Muscle layer of colon (tissue), 2 donors: ENCODE measurements around the gene COQ8B.
"Not testable (repeated sequence)": the region's sequence is repeated elsewhere in the genome, so short reads cannot be mapped to it uniquely, and the experiment has no call there.

Source experiments
- H3K27ac ChIP-seq: one replicate; pipeline ENCODE4 v1.7.0; 2013; ENCODE audit warnings: low read depth, mild to moderate bottlenecking, low read length, moderate library complexity
- H3K27me3 ChIP-seq, 2 donors: one replicate each; pipeline ENCODE4 v1.7.0; 2013; ENCODE audit warnings: low read length in 2 of 2, mild to moderate bottlenecking in 2 of 2; ENCODE audit not compliant: insufficient read depth in 2 of 2, control insufficient read depth in 1 of 2
- H3K36me3 ChIP-seq: one replicate; pipeline ENCODE4 v1.7.0; 2013; ENCODE audit warnings: mild to moderate bottlenecking, low read length; ENCODE audit not compliant: insufficient read depth
- H3K4me1 ChIP-seq: one replicate; pipeline ENCODE4 v1.7.0; 2013; ENCODE audit warnings: mild to moderate bottlenecking, low read length; ENCODE audit not compliant: insufficient read depth
- H3K4me3 ChIP-seq, 2 donors: one replicate each; pipeline ENCODE4 v1.7.0; 2013; ENCODE audit warnings: low read length in 2 of 2, low read depth in 1 of 2, mild to moderate bottlenecking in 1 of 2, moderate library complexity in 1 of 2
- H3K9ac ChIP-seq: one replicate; pipeline ENCODE4 v1.7.0; 2013; ENCODE audit warnings: low read length
- H3K9me3 ChIP-seq: one replicate; pipeline ENCODE4 v1.7.0; 2013; ENCODE audit warnings: mild to moderate bottlenecking, low read length
- donor health status: abdominal sarcoma.
- donor health status: Adenocarcinoma of cecum.

Gene COQ8B

DNA sequence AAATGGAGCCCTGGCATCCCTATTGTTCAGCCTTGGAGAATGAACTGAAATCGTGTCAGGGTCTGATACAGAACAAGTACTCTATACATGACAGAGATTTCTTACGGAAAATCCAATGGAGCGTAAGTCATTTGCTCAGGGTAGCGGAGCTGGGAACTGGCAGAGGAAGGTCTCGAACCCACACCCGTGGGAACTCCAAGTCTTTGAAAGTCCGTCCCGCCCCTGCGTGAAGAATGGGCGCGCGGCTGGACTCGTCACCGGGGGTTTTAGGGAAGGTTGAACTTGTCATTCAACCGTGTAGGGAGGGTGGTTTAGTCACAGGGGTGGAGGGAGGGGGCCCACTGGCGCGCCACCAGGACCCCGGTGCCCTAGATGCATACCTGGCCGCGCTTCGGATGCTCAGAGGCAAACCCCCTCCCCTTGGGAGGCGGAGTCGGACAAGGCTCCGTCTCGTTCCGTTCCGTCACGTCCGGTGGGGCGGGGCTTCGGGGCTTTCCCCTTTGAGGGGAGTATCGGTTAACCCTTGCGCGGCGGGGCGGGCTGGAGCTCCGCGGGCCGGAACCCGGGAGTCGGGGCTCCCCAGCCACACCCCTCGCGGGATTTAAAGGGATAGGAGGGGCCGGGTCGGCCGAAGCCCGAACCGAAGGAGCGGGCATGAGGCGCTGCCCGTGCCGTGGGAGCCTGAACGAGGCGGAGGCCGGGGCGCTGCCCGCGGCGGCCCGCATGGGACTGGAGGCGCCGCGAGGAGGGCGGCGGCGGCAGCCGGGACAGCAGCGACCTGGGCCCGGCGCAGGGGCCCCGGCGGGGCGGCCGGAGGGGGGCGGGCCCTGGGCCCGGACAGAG lies at the start of gene COQ8B, which contains the start of gene ITPKC:
COQ8B (minus strand) TSS at position 405 of the 843 bp plus-strand sequence. CDS start 2,254 bp downstream, outside the sequence.
ITPKC (plus strand) TSS at position 631 of the 843 bp plus-strand sequence; CDS start at position 655, 24 bp downstream.
- peaks cover 57% of the 10 kb centered on the region for H3K4me1 ChIP-seq
- H3K27ac ChIP-seq, result peak within 1 kb of the TSS; percentile 94
- H3K9me3 ChIP-seq, result no peaks in the 10 kb centered on the region
- peak within 1 kb of the TSS; percentile 83 to 97 for H3K4me3 ChIP-seq
- H3K9ac ChIP-seq, result peak within 1 kb of the TSS; percentile 96
- H3K36me3 ChIP-seq, result peaks cover 6% of the 10 kb centered on the region
- H3K27me3 ChIP-seq, result no peaks in the 10 kb centered on the region

- not testable (repeated sequence) for H3K9ac ChIP-seq, H3K27me3 ChIP-seq, H3K4me1 ChIP-seq, H3K9me3 ChIP-seq, H3K4me3 ChIP-seq, H3K27ac ChIP-seq
- H3K36me3 ChIP-seq, result peaks cover 47% of the 10 kb centered on the region
Observed at GRCh38 chr19:40766385-40766784, 49.7 kb upstream of the COQ8B start.

DNA sequence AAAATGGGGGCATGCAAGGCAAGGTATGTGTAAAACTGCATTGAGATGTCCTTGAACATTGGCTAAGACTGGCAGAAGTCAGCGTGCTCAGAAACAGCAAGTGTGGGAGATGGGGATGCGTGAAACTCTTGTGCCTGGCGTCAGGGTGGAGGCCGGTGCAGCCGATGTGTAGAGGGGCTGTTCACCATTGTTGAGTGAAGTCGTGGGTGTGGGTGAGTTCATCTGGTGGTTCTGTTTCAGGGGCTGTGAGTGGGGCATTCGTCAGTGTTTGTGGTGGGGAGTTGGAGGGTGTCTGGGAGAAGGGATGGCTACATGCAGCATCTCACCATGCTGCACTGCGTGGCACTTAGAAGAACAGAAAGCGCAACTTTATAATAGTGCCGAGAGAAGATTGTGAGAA lies 47.3 kb upstream of the COQ8B start:
- Histone ChIP-seq H3K9me3 (no peaks in the 10 kb centered on the region), H3K9ac (no peak overlapping the region), H3K36me3 (peaks cover 68% of the 10 kb centered on the region), H3K4me1 (no peaks in the 10 kb centered on the region), H3K27me3 (no peaks in the 10 kb centered on the region), H3K27ac (no peak overlapping the region), H3K4me3 (no peak overlapping the region)

DNA sequence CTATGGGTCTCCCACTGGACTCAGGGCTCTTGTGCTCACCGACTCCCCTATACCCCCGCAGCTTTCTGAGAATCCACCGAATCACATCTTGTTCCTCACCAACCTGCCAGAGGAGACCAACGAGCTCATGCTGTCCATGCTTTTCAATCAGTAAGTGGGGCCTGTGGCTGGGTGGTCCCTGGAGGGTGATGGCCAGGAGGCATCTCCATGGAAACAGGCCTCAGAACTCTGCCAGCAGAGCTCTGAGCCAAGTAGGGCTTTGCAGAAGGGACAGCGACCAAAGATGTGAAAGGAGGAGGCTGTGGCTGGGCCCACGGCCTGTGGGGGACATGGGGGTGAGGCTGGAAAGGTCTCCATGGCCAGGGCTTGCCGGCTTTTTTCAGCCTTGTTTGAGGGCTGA lies 46.8 kb upstream of the COQ8B start:
- no peaks in the 10 kb centered on the region for H3K9me3 ChIP-seq
- no peak overlapping the region for H3K27ac ChIP-seq
- no peaks in the 10 kb centered on the region for H3K4me1 ChIP-seq
- peaks cover 70% of the 10 kb centered on the region for H3K36me3 ChIP-seq
- H3K27me3 ChIP-seq, result no peaks in the 10 kb centered on the region
- H3K9ac ChIP-seq, result no peak overlapping the region
- no peak overlapping the region for H3K4me3 ChIP-seq

DNA sequence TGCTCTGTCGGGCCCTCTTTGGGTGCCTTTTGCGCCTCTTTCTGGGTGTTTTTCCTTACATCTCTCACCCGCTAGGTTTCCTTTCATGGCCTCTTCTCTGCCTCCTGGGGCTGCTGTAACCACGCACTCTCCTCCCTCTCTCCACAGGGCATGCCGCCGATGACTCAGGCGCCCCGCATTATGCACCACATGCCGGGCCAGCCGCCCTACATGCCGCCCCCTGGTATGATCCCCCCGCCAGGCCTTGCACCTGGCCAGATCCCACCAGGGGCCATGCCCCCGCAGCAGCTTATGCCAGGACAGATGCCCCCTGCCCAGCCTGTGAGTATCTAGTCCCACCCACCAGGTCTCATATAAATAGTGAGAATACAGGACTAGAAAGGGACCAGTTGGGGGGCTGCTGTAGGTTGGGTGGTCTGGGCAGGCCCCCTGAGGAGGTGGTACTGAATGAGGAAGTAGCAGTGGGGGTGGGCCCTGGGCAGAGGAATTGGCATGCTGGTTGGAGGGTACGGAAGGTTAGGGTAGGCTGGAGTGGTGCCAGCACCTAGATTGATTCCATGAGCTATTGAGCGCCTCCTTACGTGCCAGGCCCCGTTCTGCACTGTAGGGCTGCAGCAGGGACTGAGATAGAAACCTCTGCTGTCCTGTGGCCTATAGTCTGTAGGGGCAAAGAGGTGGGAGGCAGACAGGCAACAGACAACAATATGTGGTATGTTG lies 46.2 kb upstream of the COQ8B start:
- peaks cover 74% of the 10 kb centered on the region for H3K36me3 ChIP-seq
- no peaks in the 10 kb centered on the region for H3K27me3 ChIP-seq
- no peak overlapping the region for H3K4me3 ChIP-seq
- H3K4me1 ChIP-seq, result no peaks in the 10 kb centered on the region
- H3K27ac ChIP-seq, result no peak overlapping the region
- H3K9me3 ChIP-seq, result no peaks in the 10 kb centered on the region
- no peak overlapping the region for H3K9ac ChIP-seq

DNA sequence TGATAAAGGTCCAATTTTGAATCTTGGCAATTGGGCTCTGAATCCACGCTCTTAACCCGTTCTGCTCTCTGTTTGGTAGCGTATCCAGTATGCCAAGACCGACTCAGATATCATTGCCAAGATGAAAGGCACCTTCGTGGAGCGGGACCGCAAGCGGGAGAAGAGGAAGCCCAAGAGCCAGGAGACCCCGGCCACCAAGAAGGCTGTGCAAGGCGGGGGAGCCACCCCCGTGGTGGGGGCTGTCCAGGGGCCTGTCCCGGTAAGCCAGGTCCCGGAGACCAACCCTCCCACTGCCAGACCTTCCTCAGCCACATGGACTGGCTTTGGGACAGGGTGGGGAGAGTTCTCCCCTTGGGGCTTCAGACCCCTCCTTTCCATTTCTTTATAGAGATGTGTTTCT lies 42.7 kb upstream of the COQ8B start:
- Histone ChIP-seq H3K4me3 (no peak overlapping the region), H3K27me3 (no peaks in the 10 kb centered on the region), H3K36me3 (peaks cover 67% of the 10 kb centered on the region), H3K27ac (no peak overlapping the region), H3K4me1 (peaks cover 18% of the 10 kb centered on the region), H3K9ac (no peak overlapping the region), H3K9me3 (no peaks in the 10 kb centered on the region)

GRCh38 chr19:40758491-40758890 lies 41.8 kb upstream of the COQ8B start:
- peaks cover 22% of the 10 kb centered on the region for H3K4me1 ChIP-seq
- H3K4me3 ChIP-seq, result no peak overlapping the region

DNA sequence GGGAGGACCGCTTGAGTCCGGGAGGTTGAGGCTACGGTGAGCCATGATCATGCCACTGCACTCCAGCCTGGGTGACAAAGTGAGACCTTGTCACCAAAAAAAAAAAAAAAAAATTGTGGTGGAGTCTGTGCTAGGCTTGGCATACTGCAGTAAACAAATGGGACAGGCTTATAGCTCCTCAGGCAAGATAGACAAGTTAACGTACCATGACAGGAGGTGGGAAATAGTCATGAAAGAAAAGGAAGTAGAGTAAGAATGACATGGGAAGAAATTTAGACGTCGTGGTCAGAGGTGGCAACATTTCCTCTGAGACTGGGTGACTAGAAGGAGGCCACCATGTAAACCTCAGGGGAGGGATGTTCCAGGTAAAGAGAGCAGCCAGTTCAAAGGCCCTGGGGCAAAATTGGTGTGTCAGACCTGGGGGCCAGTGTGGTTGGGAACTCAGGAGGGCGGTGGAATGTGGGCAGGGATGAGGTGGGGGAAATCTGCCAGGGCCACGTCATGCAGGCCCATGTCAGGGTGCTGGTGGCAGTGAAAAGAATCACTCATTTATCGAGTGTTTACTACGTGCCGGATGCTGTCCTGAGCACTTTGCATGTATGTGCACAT lies 39.9 kb upstream of the COQ8B start:
- no peak overlapping the region for H3K4me3 ChIP-seq
- H3K9ac ChIP-seq, result no peak overlapping the region
- H3K4me1 ChIP-seq, result peaks cover 31% of the 10 kb centered on the region
- H3K9me3 ChIP-seq, result no peaks in the 10 kb centered on the region
- H3K27ac ChIP-seq, result no peak overlapping the region
- no peaks in the 10 kb centered on the region for H3K27me3 ChIP-seq
- peaks cover 39% of the 10 kb centered on the region for H3K36me3 ChIP-seq

More at GRCh38 chr19:40758491-40758890, 41.8 kb upstream of the COQ8B start:
- Histone ChIP-seq H3K36me3 (peaks cover 58% of the 10 kb centered on the region), H3K27ac (no peak overlapping the region), H3K27me3 (no peaks in the 10 kb centered on the region), H3K9me3 (no peaks in the 10 kb centered on the region), H3K9ac (no peak overlapping the region)

DNA sequence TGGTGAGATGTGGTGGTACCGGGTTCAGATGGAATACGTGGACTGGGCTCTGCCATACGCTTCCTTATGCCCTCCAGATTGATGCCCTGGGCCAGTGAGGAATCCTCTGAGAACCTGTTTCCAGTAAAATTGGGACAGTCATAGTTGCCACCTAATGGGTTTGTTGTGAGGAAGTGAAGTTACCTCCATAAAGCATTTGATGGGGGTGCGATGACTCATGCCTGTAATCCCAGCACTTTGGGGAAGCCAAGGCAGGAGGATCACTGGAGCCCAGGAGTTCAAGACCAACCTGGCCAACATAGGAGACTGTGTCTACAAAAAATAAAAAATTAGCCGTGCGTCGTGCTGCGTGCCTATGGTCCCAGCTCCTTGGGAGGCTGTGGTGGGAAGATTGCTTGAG lies 39.1 kb upstream of the COQ8B start:
- H3K27me3 ChIP-seq, result no peaks in the 10 kb centered on the region
- no peak overlapping the region for H3K4me3 ChIP-seq
- H3K9ac ChIP-seq, result no peak overlapping the region
- no peaks in the 10 kb centered on the region for H3K9me3 ChIP-seq
- H3K36me3 ChIP-seq, result peaks cover 32% of the 10 kb centered on the region
- no peak overlapping the region for H3K27ac ChIP-seq
- peaks cover 31% of the 10 kb centered on the region for H3K4me1 ChIP-seq

DNA sequence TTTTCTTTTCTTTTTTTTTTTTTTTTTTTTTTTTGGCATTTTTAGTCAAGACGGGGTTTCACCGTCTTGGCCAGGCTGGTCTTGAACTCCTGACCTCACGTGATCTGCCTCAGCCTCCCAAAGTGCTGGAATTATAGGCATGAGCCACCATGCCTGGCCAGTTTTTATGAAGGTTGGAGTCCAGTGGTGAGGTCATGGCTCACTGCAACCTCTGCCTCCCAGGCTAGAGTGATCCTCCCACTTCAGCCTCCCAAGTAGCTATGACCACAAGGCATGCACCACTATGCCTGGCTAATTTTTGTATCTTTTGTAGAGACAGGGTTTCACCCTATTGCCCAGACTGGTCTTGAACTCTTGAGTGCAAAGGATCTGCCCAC lies 38.5 kb upstream of the COQ8B start:
- H3K9me3 ChIP-seq, result no peaks in the 10 kb centered on the region
- peaks cover 31% of the 10 kb centered on the region for H3K4me1 ChIP-seq
- H3K27me3 ChIP-seq, result no peaks in the 10 kb centered on the region
- H3K9ac ChIP-seq, result no peak overlapping the region
- no peak overlapping the region for H3K4me3 ChIP-seq
- peaks cover 27% of the 10 kb centered on the region for H3K36me3 ChIP-seq
- no peak overlapping the region for H3K27ac ChIP-seq

- peaks cover 36% of the 10 kb centered on the region for H3K4me1 ChIP-seq
- H3K9ac ChIP-seq, result no peak overlapping the region
- peak overlapping the region in 1 of 2 donors; percentile 32 for H3K4me3 ChIP-seq
- peaks cover 23% of the 10 kb centered on the region for H3K36me3 ChIP-seq
- H3K9me3 ChIP-seq, result no peaks in the 10 kb centered on the region
- H3K27ac ChIP-seq, result no peak overlapping the region
- no peaks in the 10 kb centered on the region for H3K27me3 ChIP-seq
Observed at GRCh38 chr19:40754611-40755247, 38.0 kb upstream of the COQ8B start.
